ENCODE measurements around the gene RNF213.
"Not testable (repeated sequence)": the region's sequence is repeated elsewhere in the genome, so short reads cannot be mapped to it uniquely, and the experiment has no call there.

RNF213 gene

GRCh38 chr17:80252871-80253270 is 7.8 kb upstream of the RNF213 start:
- no peak for DNase-seq (ENCODE audit: low spot score)

GRCh38 chr17:80253631-80254395 is 6.8 kb upstream of the RNF213 start:
- no peak for DNase-seq (ENCODE audit: low spot score)

GRCh38 chr17:80254396-80255251 is 6.0 kb upstream of the RNF213 start:
- no peak for DNase-seq (ENCODE audit: low spot score)

DNA sequence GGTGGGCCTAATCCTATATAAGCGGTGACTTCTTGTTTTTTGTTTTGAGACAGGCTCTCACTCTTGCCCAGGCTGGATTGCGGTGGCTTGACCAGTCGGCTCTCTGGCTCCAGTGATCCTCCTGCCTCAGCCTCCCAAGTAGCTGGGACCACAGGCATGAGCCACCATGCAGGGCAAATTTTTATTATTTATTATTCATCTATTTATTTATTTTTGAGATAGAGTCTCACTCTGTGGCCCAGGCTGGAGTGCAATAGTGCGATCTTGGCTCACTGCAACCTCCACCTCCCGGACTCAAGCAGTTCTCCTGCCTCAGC is 4.7 kb upstream of the RNF213 start:
- no peak for DNase-seq (ENCODE audit: low spot score)

DNA sequence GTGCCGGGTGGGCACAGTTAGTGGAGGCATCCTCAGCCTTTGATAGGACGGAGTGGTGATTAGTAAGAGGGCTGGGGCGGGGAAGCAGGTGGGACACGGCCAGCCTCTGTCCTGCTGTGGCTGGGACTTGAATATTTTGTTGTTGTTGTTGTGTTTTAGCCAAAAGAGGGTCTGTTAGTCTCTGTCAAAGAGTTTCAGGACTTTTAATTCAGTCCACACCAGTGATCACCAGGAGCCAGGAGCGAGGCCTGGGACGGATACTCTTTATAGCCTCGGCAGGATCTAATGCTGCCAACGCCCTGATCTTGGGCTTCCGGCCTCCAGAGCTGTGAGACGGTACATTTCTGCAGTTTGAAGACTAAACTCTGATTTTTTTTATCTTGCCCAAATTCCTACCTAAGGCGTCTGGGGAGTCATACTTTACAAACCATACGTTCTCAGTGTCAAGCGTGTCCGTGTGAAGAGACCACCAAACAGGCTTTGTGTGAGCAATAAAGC is 2.9 kb upstream of the RNF213 start:
- DNase-seq (ENCODE audit: low spot score), result no peak

GRCh38 chr17:80258296-80258695 is 2.4 kb upstream of the RNF213 start:
- DNase-seq (ENCODE audit: low spot score), result not testable (repeated sequence)

DNA sequence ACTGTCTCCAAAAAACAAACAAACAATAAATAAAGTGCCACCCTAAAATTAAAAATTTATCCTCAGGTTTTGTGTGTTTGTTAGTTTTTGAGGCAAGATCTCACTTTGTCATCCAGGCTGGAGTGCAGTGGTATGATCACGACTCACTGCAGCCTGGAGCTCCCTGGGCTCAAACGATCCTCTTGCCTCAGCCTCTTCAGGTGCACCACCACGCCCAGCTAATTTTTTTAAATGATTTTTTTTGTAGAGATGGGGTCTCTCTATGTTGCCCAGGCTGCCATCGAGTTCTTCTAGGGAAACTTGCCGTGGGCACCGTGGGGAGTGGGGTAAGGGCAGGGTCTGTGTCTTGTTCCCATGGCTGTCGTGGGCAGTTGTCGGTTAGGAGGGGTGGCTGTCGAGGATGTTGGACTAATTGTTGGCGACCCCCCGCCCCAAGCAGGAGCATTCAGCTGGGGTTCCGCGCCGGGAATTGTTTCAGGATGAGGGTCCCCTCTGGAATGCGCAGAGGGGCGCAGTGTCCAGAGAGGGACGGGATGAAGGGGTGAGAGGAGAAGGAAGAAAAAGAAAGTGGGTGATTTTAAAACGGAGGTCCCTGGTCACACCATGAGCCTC is 1.1 kb upstream of the RNF213 start:
- no peak for DNase-seq (ENCODE audit: low spot score)

DNA sequence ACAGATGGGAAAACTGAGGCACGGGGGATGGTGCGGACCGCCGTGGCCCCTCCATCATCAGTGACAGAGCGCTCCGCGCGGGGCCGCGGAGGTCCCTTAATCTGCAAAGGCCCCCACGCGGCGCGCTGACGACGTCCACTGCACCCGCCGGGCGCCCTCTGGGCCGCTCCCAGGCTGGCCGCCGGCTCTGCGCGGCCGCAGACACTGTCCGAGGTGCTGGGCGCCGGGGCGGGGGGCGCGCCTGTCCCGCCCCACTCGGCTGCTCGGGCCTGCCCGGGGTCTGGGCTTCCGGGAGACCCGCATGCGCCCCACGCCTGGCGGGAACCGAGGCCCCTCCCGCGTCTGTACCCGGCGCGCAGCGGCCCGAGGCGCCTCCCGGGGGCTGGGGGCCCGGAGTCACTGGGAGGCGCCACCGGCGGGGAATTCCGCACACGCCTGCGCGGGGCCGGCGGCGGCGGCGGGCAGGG is 550 bp upstream of the RNF213 start:
- peak; percentile 54 for DNase-seq (ENCODE audit: low spot score)

GRCh38 chr17:80261159-80261894 is 675 bp downstream of the RNF213 start:
- DNase-seq (ENCODE audit: low spot score), result peak; percentile 76

DNA sequence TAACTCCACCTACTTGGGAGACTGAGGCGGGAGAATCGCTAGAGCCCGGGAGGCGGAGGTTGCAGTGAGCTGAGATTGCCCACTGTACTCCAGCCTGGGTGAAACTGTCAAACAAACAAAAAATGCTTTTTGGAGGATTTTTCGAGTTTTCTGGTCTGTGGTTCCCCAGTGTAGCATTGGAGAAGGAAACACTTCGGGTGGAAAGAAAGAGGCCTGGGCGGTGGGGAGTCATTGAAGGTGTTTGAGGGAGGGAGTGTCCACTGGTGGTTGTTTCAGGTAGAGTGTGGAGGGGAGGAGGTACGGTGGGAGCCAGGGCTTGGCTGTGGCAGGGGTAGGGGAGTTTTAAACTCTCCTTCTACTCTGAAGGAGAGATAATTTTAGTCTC is 1.2 kb downstream of the RNF213 start:
- no peak for DNase-seq (ENCODE audit: low spot score)

- no peak for DNase-seq (ENCODE audit: low spot score)
Observed at GRCh38 chr17:80262291-80262690, 1.6 kb downstream of the RNF213 start.

- no peak for DNase-seq (ENCODE audit: low spot score)
Observed at GRCh38 chr17:80262775-80263244, 2.2 kb downstream of the RNF213 start.

- DNase-seq (ENCODE audit: low spot score), result peak; percentile 72
Observed at GRCh38 chr17:80263253-80264204, 2.9 kb downstream of the RNF213 start.

GRCh38 chr17:80264205-80265075 is 3.8 kb downstream of the RNF213 start:
- no peak for DNase-seq (ENCODE audit: low spot score)

- no peak for DNase-seq (ENCODE audit: low spot score)
Observed at GRCh38 chr17:80265205-80266068, 4.8 kb downstream of the RNF213 start.

DNA sequence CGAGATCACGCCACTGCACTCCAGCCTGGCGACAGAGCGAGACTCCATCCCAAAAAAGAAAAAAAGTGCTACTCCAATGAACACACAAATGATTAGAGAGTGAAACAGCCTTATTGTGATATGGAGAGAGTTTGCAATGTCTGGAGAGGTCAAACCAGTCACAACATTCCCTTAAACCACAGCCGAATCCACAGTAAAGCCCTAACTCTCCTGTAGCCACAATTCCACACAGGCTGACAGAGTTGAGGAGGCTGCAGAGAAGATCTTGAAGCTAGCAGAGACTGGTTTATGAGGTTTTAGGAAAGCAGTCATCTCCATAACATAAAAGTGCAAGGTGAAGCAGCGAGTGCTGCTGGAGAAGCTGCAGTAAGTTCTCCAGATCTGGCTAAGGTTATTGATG is 6.7 kb downstream of the RNF213 start:
- DNase-seq (ENCODE audit: low spot score), result no peak

DNA sequence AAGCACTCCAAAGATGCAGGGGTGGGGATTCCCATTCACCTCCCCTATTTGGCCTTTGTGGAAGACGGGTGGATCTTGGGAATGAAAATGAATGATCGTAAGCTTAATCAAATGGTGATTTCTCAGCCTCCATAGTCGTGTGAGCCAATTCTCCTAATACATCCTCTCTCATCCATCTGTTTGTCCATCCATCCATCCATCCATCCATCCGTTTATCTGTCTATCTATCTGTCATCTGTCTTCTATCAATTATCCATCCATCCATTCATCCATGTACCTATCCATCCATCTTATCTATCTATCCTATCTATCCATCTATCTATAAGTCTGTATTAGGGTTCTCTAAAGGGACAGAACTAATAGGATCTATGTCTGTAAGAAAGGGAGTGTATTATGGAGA is 7.8 kb downstream of the RNF213 start:
- DNase-seq (ENCODE audit: low spot score), result no peak

- no peak for DNase-seq (ENCODE audit: low spot score)
Observed at GRCh38 chr17:80269405-80269807, 8.8 kb downstream of the RNF213 start.

DNA sequence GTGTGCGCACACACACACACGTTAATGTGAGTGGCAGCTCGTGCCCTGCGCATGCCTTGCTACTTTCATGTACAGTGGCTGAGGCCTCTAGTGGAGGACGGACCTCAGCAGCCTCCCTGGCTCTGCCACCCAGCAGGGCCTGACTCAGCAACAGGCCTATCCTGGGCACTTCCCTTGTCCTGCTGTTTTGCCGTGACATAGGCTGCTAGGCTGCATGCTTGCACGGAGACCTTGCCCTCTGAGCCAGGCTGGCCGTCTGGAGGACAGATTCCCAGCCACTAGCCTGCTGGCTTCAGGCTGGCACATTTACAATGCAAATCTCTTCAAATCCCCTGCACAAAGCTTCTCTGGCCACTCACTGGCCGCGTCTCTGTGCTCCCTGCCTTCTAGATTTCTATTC is 9.5 kb downstream of the RNF213 start:
- no peak for DNase-seq (ENCODE audit: low spot score)
